IMR-90 (cell line): ENCODE data around the gene DSE. TPM values are rescaled to one million over a fixed set of nuclear protein-coding genes. Genes with fewer than 3 reads are reported as not detected.

Source experiments
- ATAC-seq: fragments of 200-7000 bp; cut with Tn5 transposase; 2 replicates; pipeline ENCODE4 v1.9.1; 2020; ENCODE audit warnings: low read depth, mild to moderate bottlenecking, moderate library complexity
- BruUV-seq: library from RNA; stranded (reverse); fragments of 400-500 nt; replicated peaks from 2 replicates; lab custom pipeline; 2021; lab: Mats Ljungman, UMichigan
- CTCF ChIA-PET: fragments of 300-600 bp; formaldehyde crosslinking; extraction: SDS; loops from one replicate; lab custom pipeline; 2021; ENCODE audit warnings: antibody characterized with exemption; lab: Yijun Ruan, JAX
- POLR2A ChIA-PET: fragments of 300-600 bp; sonication (Branson Sonifier 250); formaldehyde crosslinking; loops from one replicate; lab custom pipeline; 2022; ENCODE audit warnings: antibody characterized with exemption; ENCODE audit not compliant: unreplicated experiment; lab: Charles Lee
- DNase-seq: peaks from one replicate; pipeline ENCODE4 v3.0.0; 2013
- H2AFZ ChIP-seq: replicated peaks from 2 replicates; pipeline ENCODE3; 2013; ENCODE audit warnings: low read length, mild to moderate bottlenecking; ENCODE audit not compliant: poor library complexity
- H2AK5ac ChIP-seq: 2 replicates; pipeline ENCODE4 v1.6.1; 2013; ENCODE audit warnings: low read depth, low read length, inconsistent platforms
- H2AK9ac ChIP-seq: replicated peaks from 2 replicates; pipeline ENCODE3; 2013; ENCODE audit warnings: mild to moderate bottlenecking, low read depth, low read length, moderate library complexity; ENCODE audit not compliant: poor library complexity
- H2BK120ac ChIP-seq: 2 replicates; pipeline ENCODE4 v1.6.1; 2013; ENCODE audit warnings: low read depth, low read length, inconsistent platforms
- H2BK15ac ChIP-seq: 3 replicates; pipeline ENCODE4 v1.6.1; 2013; ENCODE audit warnings: low read depth, low read length, inconsistent platforms
- H2BK20ac ChIP-seq: 2 replicates; pipeline ENCODE4 v1.6.1; 2013; ENCODE audit warnings: low read depth, mild to moderate bottlenecking, inconsistent platforms, low read length, moderate library complexity
- H2BK5ac ChIP-seq: 2 replicates; pipeline ENCODE4 v1.6.1; 2013; ENCODE audit warnings: mild to moderate bottlenecking, low read depth, low read length, inconsistent platforms; ENCODE audit not compliant: poor library complexity, severe bottlenecking
- H3K14ac ChIP-seq: replicated peaks from 2 replicates; pipeline ENCODE4 v1.6.1; 2013; ENCODE audit warnings: low read depth, low read length, inconsistent platforms
- H3K18ac ChIP-seq: 2 replicates; pipeline ENCODE4 v1.6.1; 2013; ENCODE audit warnings: low read depth, low read length, control low read depth
- H3K23ac ChIP-seq: 2 replicates; pipeline ENCODE4 v1.6.1; 2013; ENCODE audit warnings: low read depth, low read length, inconsistent platforms
- H3K27ac ChIP-seq: 2 replicates; pipeline ENCODE4 v1.5.1; 2013; ENCODE audit warnings: mild to moderate bottlenecking, control low read depth, low read length; ENCODE audit not compliant: insufficient read depth
- H3K27me3 ChIP-seq: 2 replicates; pipeline ENCODE4 v1.6.1; 2013; ENCODE audit warnings: low read length; ENCODE audit not compliant: control insufficient read depth, insufficient read depth
- H3K36me3 ChIP-seq: 2 replicates; pipeline ENCODE4 v1.6.1; 2013; ENCODE audit warnings: low read length, mixed read lengths; ENCODE audit not compliant: control insufficient read depth, insufficient read depth
- H3K4ac ChIP-seq: 2 replicates; pipeline ENCODE4 v1.6.1; 2013; ENCODE audit warnings: low read depth, low read length, inconsistent platforms
- H3K4me1 ChIP-seq: 2 replicates; pipeline ENCODE4 v1.6.1; 2013; ENCODE audit warnings: low read length, mixed read lengths; ENCODE audit not compliant: control insufficient read depth, insufficient read depth
- H3K4me2 ChIP-seq: 2 replicates; pipeline ENCODE4 v1.6.1; 2013; ENCODE audit warnings: low read depth, mild to moderate bottlenecking, control low read depth, low read length, moderate library complexity
- H3K4me3 ChIP-seq: 2 replicates; pipeline ENCODE4 v1.5.1; 2013; ENCODE audit warnings: low read depth, mild to moderate bottlenecking, control low read depth, low read length, moderate library complexity; ENCODE audit not compliant: insufficient read depth
- H3K56ac ChIP-seq: 2 replicates; pipeline ENCODE4 v1.6.1; 2013; ENCODE audit warnings: low read length, inconsistent platforms; ENCODE audit not compliant: insufficient read depth; ENCODE audit errors: extremely low read depth
- H3K79me1 ChIP-seq, 2 experiments: 2 replicates each; pipeline ENCODE4 v1.6.1; 2013; ENCODE audit warnings: low read length in 2 of 2, inconsistent platforms in 1 of 2, low read depth in 1 of 2
- H3K9ac ChIP-seq: 2 replicates; pipeline ENCODE4 v1.6.1; 2013; ENCODE audit warnings: low read depth, low read length, control low read depth
- H3K9me1 ChIP-seq: 2 replicates; pipeline ENCODE4 v1.6.1; 2013; ENCODE audit warnings: low read length, inconsistent platforms; ENCODE audit not compliant: insufficient read depth
- H3K9me3 ChIP-seq: 2 replicates; pipeline ENCODE4 v1.6.1; 2013; ENCODE audit warnings: low read length; ENCODE audit not compliant: control insufficient read depth, insufficient read depth
- H4K20me1 ChIP-seq: 2 replicates; pipeline ENCODE4 v1.6.1; 2013; ENCODE audit warnings: low read length, inconsistent platforms; ENCODE audit not compliant: insufficient read depth
- H4K5ac ChIP-seq: 2 replicates; pipeline ENCODE4 v1.6.1; 2013; ENCODE audit warnings: mild to moderate bottlenecking, low read depth, low read length, control low read depth
- H4K8ac ChIP-seq, 2 experiments: 2 replicates each; pipeline ENCODE4 v1.6.1; 2013; ENCODE audit warnings: low read depth in 2 of 2, low read length in 2 of 2, control low read depth in 1 of 2, inconsistent platforms in 1 of 2
- H4K91ac ChIP-seq: 2 replicates; pipeline ENCODE4 v1.6.1; 2013; ENCODE audit warnings: low read depth, low read length, inconsistent platforms; ENCODE audit not compliant: insufficient read depth
- CTCF ChIP-seq: conservative IDR thresholded peaks from 2 replicates; pipeline ENCODE4 v1.5.1; 2012; ENCODE audit warnings: mild to moderate bottlenecking, low read depth, low read length, improper control_type of control experiment
- NFE2L2 ChIP-seq: fragments of 150-350 bp; IDR thresholded peaks from 2 replicates; pipeline ENCODE4 v1.6.1; 2016; ENCODE audit warnings: low read depth, mild to moderate bottlenecking, low read length
- SMC3 ChIP-seq: fragments of 150-350 bp; IDR thresholded peaks from 2 replicates; pipeline ENCODE4 v1.6.1; 2016; ENCODE audit warnings: low read depth, mild to moderate bottlenecking, antibody characterized with exemption, low read length, moderate library complexity
- dilution Hi-C: fragments of 300-500 bp; cut with HindIII; formaldehyde crosslinking; loops from one replicate; pipeline ENCODE4 v1.14.3; 2018; ENCODE audit warnings: low sequenced_read_pairs; ENCODE audit not compliant: unreplicated experiment
- in situ Hi-C: fragments of 300-500 bp; cut with MboI; formaldehyde crosslinking; loops from 3 replicates; pipeline ENCODE4 v1.14.3; 2019; ENCODE audit warnings: low sequenced_read_pairs, inconsistent platforms, mixed read lengths
- intact Hi-C: fragments of 100-400 bp; cut with micrococcal nuclease; formaldehyde crosslinking; loops from 2 replicates; pipeline ENCODE4 v1.10.0; 2022
- polyA plus RNA-seq, 3 experiments: library from polyadenylated mRNA; depleted of rRNA; stranded (reverse); fragments of >200 nt; gene quantifications; 2 replicates each; pipeline ENCODE4 v1.2.3, GENCODE V29; 2012; ENCODE audit warnings: low replicate concordance in 1 of 3
- total RNA-seq: library from RNA; depleted of rRNA; stranded (reverse); fragments of >200 nt; gene quantifications from 2 replicates; pipeline ENCODE4 v1.2.3, GENCODE V29; 2012

The DSE gene
- total and polyA plus RNA-seq, 2 of the 4 experiments (the other 2 are of a cell fraction): 48.0 to 154 TPM

DNA sequence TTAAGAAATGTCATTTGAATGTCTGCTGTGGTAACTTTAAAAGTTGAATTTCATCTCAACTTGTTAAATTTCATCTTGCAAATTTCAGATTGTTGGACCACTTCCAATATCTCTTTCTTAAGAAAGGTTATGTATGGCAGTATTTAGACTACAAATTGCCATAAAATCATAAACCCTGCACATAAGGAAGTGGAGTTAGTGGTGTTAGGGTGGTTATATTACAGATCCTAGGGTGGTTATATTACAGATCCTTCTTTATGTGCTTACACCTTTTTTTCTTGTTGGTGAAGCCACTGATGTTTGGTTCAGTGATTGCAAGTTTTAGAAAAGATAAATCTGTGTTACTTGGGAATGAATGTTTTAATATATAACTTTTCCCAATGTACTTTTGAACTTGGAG lies 9.0 kb downstream of the DSE start:
- no peak overlapping the region for H2BK15ac ChIP-seq
- POLR2A ChIA-PET: no interaction called here
- no peak overlapping the region for H4K91ac ChIP-seq
- H3K27ac ChIP-seq: no peak overlapping the region
- ATAC-seq (no peak), DNase-seq (no peak)
- H2BK120ac ChIP-seq: no peak overlapping the region
- H2AK9ac ChIP-seq: no peak overlapping the region
- no peak overlapping the region for H3K9ac ChIP-seq
- H2BK5ac ChIP-seq: no peak overlapping the region
- H3K4me2 ChIP-seq: no peak overlapping the region
- no peaks in the 10 kb centered on the region for H3K27me3 ChIP-seq
- TF ChIP-seq NFE2L2: no peak
- no peak for TF ChIP-seq SMC3
- TF ChIP-seq CTCF: no peak
- no peak overlapping the region for H2BK20ac ChIP-seq
- H3K56ac ChIP-seq: no peak overlapping the region
- H3K9me1 ChIP-seq: peaks cover 15% of the 10 kb centered on the region; the same call in 1 of the 2 replicates
- no peak overlapping the region for H2AK5ac ChIP-seq
- no peak overlapping the region for H4K8ac ChIP-seq
- peaks cover 30 to 75% of the 10 kb centered on the region in 2 experiments for H3K79me1 ChIP-seq
- H3K23ac ChIP-seq: no peak overlapping the region
- in situ Hi-C loops: no loop called here
- peaks cover 42% of the 10 kb centered on the region; the same call in 1 of the 2 replicates for H4K20me1 ChIP-seq
- no peaks in the 10 kb centered on the region for H3K9me3 ChIP-seq
- H3K18ac ChIP-seq: no peak overlapping the region
- H3K4me1 ChIP-seq: peaks cover 7% of the 10 kb centered on the region
- H2AFZ ChIP-seq: no peak overlapping the region
- BruUV-seq: no TSS peak
- no peak overlapping the region for H3K14ac ChIP-seq
- no peak overlapping the region for H3K4ac ChIP-seq
- CTCF ChIA-PET: no interaction called here
- dilution Hi-C loops: no loop called here
- H4K5ac ChIP-seq: no peak overlapping the region
- no peaks in the 10 kb centered on the region for H3K36me3 ChIP-seq
- no peak overlapping the region for H3K4me3 ChIP-seq
- intact Hi-C loops: no loop called here
